Stomach (tissue), 4 donors: ENCODE data around the gene DPYSL4.

Experiments used
- CTCF ChIP-seq, 7 experiments: fragments of 450-650 bp in 4 of 7; fragments of 200-600 bp in 3 of 7; sonication (generic) in 3 of 7; IDR thresholded peaks; one replicate each; pipeline ENCODE4 v1.5.1; 2016 to 2019; ENCODE audit warnings: antibody characterized with exemption in 7 of 7, control low read depth in 2 of 7, mild to moderate bottlenecking in 1 of 7
- POLR2A ChIP-seq, 4 donors: fragments of 450-650 bp; IDR thresholded peaks; one replicate each; pipeline ENCODE4 v1.6.1; 2016; ENCODE audit warnings: antibody characterized with exemption in 4 of 4, control low read depth in 2 of 4, mild to moderate bottlenecking in 1 of 4, moderate library complexity in 1 of 4
- POLR2AphosphoS5 ChIP-seq, 3 donors: sonication (generic); formaldehyde crosslinking; IDR thresholded peaks; one replicate each; pipeline ENCODE4 v1.6.1; 2016; ENCODE audit warnings: antibody characterized with exemption in 3 of 3

- TF ChIP-seq CTCF (IDR thresholded peaks at IDR 0.05) (no peak), POLR2A (IDR thresholded peaks at IDR 0.05) (no peak), POLR2AphosphoS5 (IDR thresholded peaks at IDR 0.05) (no peak)
Measured at GRCh38 chr10:132249824-132250375, 63.2 kb downstream of the DPYSL4 start.
